NCI-H748 (cell line): ENCODE results near the gene PLXNA4.

Experiments
- DNase-seq: peaks from one replicate; lab custom pipeline; 2025; ENCODE audit not compliant: unreplicated experiment; lab: John Stamatoyannopoulos, UW

PLXNA4 gene

DNA sequence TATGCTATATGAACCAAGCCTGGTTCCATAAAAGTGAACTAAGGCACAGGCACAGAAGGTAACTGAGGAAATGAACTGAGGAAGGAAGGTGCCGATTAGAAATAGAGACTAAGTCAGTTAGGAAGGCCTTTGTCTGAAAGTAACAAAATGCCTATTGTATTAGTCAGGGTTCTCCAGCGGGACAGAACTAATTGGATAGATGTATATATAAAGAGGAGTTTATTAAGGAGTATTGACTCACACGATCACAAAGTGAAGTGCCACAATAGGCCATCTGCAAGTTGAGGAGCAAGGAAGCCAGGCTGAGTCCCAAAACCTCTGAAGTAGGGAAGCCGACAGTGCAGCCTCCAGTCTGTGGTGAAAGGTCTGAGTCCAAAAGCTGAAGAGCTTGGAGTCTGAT, 13.9 kb upstream of the PLXNA4 start:
- DNase-seq: no peak

DNA sequence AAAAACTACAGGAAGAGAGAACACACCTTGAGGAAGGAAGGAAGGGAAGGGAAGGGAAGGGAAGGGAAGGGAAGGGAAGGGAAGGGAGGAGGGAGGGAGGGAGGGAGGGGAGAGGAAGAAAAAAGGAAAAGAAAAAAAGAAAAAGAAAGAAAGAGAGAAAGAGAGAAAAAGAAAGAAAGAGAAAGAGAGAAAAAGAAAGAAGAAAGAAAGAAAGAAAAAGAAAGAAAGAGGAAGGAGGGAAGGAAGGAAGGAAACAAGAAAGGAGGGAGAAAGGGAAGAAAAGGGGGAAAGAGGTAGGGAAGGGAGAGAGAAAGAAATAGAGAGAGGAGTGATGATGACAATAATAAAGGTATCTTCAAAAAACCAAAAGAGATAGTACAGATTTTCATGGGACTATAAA, 12.3 kb upstream of the PLXNA4 start:
- DNase-seq: no peak

DNA sequence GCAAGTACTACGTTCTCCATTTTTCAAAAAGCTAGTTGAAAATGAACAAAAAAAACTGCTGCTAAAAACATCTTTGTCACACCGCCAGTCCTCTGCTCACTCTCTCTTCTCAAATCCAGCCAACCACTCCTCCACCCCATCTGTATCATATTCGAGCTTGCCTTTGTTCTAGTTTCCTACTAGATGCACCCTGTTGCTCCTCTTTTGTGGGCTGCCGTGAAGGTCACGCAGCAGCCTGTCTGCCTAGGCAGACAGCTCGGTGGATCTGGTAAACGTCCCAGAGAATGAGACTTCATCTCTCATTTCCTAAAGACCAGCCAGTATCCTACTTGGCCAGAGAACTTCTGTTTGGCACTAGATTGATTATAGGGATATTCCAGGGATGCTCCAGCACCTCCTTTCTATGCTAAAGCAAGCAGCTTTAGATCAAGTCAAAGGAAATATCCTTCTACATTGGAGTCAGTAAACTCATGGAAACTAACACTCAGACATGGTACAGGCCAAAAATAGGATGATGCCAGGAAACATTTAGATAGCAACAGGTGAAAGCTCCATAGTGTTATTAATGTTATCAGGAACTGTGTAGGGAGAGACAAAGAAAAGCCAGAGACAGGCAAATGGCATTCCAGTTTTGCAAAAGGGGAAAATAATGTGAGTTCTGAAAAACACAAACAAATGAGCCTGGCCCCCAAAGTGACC, 8.7 kb upstream of the PLXNA4 start:
- DNase-seq: no peak

DNA sequence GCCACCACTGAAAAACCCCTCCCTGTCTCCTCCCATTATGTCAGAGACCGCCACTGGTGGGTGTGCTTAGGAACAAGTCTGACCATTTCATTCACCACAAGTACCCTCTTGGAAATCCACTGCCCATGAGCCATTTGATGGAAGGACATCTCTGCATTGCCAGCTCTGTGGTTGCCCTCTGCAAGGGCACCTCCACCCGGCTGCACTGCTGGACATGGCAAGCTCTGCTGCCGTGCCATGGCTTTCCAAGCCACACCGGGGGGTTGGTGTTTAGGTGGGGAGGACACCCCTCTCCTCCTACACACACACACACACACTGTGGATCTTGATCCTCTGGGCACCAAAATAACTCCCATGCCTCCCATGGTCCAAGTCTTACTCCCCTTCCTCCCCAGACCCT, 5.2 kb upstream of the PLXNA4 start:
- DNase-seq: no peak

DNA sequence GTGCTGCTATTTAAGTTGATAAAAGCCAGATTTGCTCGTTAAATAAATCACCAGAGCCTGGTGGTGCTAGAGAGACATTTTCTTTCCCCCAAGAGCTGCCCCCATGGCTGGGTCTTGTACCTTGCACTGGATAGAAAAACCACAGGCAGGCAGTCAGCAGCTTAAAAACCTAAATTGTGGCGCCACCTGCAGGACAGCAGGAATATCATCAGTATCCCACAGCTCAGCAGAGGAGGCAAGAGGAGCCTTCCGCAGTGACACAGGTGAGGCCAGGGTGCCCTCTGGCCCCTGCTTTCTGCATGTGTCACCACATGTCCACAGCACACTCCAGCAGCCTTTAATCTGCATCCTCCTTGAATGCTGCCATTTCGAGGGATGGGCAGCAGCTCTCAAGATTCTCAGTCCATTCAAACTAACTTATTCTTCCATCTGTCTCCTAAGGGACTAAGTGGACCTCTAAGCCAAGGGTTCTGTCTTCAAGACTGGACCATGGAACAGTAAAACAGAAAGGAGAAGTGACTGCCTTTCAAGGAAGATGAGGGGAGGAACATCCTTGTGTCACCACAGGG, 4.5 kb upstream of the PLXNA4 start:
- peak; percentile 77 for DNase-seq

DNA sequence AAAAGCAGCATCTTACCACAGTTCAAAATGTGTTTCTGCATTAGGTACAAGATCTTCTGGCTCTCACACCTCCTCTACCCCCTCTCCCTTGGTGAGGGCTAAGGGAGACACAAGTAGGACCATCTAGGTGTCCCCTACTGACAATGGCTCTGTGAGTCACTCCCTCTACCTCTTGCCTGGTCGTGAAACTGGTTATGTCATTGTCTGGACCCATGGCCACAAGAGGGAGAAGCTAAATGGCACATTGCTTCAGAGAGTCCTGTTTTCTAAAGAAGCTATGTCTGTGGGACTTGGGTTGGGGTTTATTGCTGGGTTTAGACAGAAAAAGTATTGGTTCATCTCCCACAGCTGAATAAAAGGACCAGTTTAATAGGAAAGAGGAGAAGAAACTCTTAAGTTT, 4.0 kb upstream of the PLXNA4 start:
- DNase-seq: no peak

DNA sequence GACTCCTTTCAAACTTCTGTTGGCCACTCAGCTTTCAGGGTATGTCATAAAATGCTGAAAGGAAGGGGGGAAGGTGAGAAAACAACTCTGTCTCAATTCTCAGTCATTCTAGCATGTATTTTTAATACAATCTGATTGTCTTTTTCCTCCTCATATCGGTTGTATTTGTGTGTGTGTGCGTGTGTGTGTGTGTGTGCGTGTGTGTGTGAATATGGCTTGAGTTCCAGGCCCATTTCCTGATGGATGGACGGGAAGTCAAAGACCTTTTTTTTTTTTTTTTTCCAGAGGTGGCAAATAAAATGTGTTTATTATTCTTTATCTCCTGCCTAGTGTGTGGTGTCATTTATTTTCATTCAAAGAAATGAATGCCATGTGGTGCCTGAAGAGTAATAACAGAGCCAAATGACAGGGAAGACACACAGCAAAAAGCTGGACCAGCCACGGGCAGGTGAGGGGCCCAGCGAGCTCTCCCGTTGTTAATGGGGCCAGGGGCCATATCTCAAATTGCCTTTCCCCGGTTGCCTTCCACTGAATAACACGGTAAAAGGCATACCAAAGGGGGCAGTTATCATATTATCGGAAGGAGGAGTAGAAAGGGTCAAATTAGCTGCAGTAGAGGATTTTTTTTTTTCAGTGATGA, 3.1 kb upstream of the PLXNA4 start:
- DNase-seq: no peak

DNA sequence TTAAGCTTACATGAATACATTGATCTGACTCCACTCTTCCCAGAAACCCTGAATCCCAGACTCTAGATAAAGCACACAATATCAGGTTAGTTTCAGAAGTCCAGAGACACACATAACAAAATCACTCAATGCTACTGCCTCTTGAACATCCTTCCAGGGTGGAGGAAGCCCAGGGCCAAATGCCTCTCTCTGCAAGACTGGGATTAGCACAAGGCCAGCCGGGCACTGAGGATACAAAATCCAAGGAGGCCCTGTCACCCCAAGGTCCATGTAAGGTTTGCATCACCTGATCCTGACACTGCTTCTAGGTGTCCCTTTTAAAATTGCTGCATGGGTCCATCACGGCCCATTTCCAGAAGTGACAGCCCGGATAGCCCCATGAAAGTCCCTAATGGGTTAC, 2.6 kb upstream of the PLXNA4 start:
- no peak for DNase-seq

DNA sequence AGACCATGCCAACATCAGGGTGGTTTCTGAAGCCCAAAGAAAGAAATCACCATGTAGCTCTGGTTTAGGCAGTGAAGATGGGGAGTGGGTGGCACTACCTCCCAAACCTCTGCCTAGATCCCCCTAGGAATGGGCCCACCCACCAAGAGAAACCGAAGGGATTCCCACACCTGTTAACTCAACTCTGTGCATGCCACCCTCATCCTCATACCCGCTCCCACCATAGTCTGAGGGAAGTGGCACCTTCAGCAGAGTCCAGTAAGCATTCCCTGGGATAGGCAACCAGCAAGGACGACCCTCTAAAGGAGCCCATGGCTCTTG, 1.7 kb upstream of the PLXNA4 start:
- DNase-seq: no peak

DNA sequence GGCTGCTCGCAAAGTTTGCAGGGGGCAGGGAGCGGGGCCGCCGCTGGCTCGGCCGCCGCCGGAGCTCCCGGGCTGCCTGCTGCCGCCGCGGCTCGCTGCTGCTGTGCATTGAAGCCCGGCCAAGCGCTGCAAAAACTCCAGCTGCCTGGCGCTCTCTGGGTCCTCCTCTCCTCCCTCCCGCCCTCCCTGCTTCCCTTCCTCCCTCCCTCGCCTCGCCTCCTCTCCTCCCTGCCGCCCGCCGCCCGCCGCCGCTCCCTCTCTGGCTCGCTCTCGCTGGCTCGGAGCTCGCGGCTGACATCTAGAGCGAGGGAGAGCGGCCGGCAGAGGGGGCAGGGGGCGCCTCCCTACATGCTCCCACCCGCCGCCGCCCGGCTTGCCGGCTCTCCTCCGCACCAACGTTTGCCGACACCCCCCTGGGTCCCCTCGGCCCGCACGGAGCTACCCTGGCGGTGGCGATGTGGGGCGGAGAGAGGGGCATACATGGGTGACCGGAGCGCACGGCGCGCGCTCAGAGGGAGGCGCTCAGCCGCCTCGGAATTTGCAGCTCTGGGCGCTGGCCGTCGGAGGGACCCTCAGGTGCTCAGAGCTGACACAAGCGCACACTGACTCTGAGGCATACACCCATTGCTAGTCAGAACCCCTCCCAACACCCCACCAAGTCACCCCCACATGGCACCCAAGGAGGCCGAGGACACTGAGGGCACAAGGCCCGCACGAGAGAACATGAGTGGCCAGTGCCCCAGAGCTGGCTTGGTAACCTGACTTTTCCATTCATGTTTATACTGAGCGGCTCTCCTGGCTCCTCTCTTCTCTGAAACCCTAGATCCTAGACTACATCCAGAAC, 1.2 kb upstream of the PLXNA4 start:
- DNase-seq: peak; percentile 74

DNA sequence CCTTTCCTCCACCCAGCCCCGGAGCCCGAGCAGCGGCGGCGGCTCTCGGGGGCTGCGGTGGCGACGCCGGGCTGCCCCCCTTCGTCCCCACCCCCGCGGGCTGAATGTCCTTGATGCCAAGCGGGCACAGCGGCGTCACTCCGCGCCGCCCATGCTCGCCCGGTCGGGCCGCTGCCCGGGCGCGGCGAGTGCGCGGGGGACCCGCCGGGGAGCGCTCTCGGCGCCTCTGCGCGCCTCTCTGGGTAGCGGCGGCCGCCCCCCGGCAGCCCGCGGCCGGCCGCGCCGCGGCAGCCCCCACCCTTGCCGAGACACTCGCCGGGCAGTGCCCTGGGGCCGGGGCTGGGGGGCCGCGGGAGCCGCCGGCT, 433 bp upstream of the PLXNA4 start:
- DNase-seq: peak; percentile 34

DNA sequence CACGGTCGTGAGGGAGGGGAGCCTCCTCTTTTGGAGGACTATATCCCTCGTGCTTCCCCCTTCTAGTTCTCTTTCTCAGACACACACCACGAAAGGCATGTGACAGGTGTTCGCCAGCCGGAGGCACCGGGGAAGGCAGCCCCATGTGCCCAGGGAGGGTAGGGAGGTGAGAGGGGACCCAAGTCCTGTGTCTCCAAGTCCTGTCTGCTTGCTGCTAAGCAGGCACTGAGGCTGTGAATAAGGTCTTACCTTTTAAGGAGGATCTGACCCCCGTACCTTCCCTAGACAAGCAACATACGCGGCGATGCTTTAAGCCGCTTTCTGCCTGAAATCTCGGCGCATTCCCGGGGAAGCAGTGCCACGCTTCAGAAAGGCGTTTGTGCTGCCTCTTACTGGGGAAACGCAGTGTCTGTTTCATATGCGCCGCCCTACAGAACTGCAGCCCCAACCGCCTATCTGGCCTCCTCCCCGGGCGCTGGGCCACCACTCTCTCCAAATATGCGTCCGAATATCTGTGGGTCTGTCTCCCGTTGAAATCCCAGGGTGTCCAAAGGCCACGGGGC, 770 bp downstream of the PLXNA4 start:
- DNase-seq: peak; percentile 60

DNA sequence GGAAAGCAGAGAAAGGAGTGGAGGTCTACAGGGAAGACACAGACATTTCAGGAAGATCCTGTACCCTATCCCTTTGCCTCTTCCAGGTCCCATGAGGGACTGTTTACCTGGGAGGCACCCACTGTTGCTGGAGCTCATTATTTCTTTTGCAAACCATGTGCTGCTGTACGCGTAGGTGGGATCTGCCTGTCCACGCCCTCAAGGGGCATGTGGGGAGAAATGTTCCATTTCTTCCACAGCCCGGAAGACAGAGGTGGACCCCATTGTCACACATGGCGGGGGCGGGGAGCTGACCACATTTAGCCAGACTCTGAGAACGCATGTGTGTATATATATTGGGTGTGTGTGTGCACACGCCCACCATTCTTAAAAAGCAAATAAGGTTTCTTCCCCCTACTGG, 2.0 kb downstream of the PLXNA4 start:
- DNase-seq: peak; percentile 11

DNA sequence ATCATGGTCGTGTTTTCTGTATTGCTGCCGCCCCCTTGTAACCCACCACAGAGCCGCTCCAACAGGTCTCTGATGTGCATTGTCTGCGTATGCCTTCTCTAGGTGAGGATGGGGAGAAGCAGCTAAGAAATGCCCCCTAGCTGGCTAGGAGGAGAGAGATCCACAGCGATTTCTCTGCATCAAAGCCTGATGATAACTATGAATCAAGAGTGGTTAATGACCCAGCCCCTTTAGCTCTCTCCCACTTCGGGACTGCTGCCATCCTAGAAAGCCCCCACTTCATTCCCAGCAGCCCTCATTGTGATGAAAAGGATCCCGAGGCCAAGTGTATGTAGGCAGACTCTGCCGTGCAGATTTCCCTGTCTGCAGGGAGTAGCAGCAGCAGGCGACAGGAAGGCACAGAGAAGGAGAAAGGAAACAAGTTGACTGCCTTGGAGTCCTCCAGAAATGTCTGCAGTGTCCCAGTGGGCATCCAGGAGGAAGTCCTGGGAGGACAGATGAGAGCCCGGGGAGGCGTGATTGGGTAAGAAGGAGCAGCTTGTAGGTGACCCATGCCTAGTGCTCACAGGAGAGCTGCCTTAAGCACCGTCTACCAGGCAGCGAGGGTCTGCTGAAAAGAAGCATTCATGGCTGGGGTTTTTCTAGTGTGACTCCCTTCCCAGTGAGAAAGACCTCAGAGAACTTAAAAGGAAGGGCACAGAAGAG, 2.9 kb downstream of the PLXNA4 start:
- no peak for DNase-seq

DNA sequence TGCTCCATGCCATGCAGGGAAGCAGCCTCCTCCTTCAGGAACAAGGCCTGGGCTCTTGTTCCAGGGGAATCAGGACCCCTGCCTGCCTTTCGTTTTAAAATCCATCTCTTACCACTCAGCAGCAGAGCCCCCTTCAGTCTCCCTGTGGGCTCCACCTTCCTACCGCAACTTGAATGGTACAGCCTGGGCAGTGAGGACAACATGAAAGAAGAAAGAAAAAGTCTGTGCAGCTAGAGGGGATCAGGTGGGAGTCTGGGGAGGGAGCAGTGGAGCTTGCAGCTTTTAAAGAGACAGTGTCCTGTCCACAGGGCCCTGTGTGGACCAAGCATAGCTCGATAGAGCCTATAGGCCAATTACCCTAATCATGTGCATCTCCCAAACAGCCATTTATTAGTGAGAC, 3.7 kb downstream of the PLXNA4 start:
- DNase-seq: no peak

DNA sequence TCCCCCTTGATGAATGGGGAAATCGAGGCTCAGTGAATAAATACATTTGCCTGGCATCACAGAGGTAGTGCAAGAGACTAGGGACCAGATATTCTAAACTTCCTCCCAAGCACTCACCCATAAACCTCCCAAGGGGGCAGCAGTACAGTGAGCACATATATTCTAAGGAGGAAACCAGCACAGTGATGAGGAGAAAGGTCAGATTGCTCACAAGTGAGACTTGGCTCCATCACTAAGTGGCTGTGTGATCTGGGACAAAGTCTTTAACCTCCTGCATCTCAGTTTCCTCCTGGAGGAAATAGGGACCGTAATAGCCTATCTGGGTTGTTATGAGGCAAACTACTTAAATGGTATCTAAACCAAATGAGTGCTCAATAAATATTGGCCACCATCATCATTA, 4.3 kb downstream of the PLXNA4 start:
- DNase-seq: no peak

DNA sequence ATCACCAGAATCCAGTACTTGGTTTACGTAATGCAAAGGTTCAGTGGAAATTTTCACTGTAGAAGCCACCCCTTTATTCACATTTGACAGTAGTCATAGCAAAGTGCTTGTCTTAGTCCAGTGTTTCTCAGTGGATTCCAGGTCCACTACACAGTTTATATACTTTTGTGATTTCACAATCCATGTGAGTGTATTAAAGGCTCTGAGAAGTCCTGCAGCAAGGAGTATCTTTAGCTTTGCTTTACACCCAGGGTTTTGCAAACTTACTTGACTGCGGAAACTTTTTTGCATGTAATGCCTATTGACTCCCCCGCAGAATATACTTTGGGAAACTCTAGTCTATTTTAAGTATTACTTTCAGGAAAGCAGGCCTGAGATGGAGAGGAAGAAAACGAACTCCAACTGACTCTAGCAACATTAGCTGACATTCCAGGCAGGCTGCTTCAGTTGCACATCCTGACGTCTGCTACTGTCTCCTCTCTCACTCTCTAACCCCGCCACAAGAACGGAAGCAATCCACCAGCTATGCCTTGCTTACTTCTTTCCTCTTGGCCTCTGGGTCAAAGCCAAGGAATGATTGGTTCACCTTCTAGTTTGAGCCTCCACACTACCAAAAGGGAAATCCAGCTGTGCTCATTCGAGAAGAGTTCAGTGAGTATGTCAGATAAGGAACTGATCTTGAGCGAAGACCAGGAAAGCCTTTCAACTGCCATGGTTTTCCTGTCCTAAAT, 6.2 kb downstream of the PLXNA4 start:
- no peak for DNase-seq

DNA sequence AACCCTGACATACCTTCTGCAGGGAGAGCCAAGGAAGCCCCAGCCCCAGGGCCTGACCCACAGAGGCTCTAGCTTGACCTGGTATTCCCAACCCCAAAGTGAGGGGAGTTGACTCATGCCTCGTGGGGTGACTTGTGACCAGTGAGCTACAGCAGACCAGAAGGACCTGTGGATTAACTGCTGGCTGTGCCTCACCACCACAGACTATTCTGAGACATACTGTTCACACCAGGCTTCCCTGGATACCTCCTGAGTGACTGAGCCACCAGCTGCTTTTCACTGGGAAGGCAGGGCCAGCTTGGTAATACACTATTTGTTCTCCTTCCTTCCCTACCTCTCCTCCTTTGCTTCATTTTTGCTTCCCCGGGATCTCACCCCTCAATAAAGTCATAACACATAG, 7.3 kb downstream of the PLXNA4 start:
- no peak for DNase-seq

DNA sequence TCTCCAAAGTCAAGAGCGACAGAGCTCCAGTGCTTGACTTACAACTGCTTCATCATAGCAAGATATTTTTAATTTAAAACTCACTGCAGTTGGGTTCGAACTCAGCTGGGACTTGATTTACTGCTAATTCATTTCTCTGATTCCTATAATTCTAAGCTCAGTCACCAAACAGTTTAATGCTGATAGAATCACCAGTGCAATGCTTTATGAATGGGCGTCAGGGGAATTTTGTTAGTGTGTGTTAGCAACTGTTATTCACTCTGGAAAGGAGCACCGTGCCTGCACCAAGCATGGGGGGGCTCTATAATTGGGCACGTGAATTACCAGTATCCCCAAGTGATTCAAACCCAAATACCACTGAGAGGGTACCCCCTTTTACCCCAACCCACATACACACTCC, 10.4 kb downstream of the PLXNA4 start:
- no peak for DNase-seq

DNA sequence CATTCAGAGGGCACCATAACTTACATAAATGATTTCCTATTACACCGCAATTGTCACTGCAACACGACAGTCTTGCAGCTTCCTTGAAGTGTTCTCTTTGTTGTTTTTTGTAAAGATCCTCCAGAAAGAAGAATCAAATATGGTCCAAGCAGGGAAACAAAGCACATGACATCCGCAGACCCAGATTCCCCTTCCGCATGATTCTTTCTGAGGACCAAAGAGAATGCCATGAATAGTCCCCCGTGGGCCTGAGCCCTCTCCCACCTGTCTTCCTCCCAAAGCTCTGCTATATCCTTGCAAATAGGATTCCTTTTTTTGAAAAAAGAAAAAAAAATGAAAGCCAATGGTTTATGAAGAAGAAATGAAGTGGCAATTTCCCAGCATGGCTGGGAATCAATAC, 10.8 kb downstream of the PLXNA4 start:
- DNase-seq: no peak
